Bladder microvascular endothelial cell (primary cell): ENCODE data around the gene CAT. TPM values are rescaled to one million over a fixed set of nuclear protein-coding genes. Genes with fewer than 3 reads are reported as not detected.

ENCODE experiments used
- total RNA-seq: library from RNA; depleted of rRNA; stranded (reverse); fragments of >200 nt; gene quantifications from 2 replicates; pipeline ENCODE4 v1.2.3, GENCODE V29; 2014

The CAT gene
- 40.3 and 69.5 TPM in 2 replicates for total RNA-seq

GRCh38 chr11:34438529-34439507 is at the start of gene CAT:
Gene CAT, plus strand, starts transcription at chr11:34438934. Its CDS starts 80 bp downstream, at chr11:34439014.

DNA sequence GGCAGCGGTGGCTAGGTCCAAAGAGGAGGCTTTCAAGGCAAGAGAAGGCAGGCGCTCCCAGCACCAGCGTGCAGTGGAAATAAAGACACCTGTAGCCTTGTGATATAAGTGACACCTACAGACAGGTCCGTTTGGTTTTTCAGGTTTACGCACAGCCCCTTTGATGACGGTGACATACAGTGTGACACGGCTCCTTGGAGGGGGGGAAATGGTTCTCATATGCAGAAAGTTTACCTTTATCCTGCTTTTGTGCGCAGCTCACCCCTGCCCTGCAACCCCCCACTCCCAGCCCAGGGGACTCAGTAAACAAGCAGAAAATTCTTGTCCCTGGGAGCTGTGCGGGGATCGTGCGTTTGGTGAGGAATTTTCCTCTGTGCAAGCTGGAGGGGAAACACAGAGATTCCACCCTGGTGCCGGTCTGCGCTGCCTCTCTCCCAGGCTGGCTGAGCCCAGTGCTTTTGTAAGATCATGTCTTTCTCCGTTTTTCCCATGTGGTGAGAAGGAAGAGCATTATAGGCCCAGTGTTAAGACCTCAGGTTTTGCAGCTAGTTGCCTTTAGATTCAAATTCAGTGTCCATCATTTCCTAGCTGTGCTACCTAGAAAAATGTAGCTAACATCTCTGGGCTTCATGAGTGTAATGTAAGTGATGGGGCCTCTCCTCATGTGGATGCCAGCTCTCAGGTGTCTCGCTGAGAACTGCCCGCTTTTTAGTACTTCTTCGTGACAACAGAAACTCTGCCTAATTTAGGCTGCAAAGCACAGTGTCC is 75.1 kb downstream of the CAT start, which contains the start of gene ELF5:
ELF5 (minus strand) TSS at position 113 of the 768 bp plus-strand sequence. CDS start 8,045 bp downstream, outside the sequence.

Other genes starting within 250 kb of the CAT start
- 0.49 and 0.57 TPM in 2 replicates for gene ABTB2, start 80.9 kb upstream of the CAT start, total RNA-seq
- gene ELF5, start 74.9 kb downstream of the CAT start, total RNA-seq, result not detected in 2 replicates
- gene EHF, start 182.2 kb downstream of the CAT start, total RNA-seq, result not detected in 2 replicates